Astrocyte (in vitro differentiated cells and primary cell): ENCODE data around the gene HS6ST1.

Experiments used
- CTCF ChIP-seq: IDR thresholded peaks from 2 replicates; pipeline ENCODE4 v1.5.1; 2011; ENCODE audit warnings: low read depth, mild to moderate bottlenecking, inconsistent platforms, low read length, moderate library complexity; ENCODE audit not compliant: insufficient read depth
- EZH2 ChIP-seq: IDR thresholded peaks from 2 replicates; pipeline ENCODE4 v1.6.1; 2012; ENCODE audit warnings: mild to moderate bottlenecking, low read length, inconsistent platforms; ENCODE audit not compliant: insufficient read depth

- no peak for TF ChIP-seq CTCF
- TF ChIP-seq EZH2 = no peak
These were observed 17.1 kb downstream of the HS6ST1 start for GRCh38 chr2:128301501-128301966.
